ENCODE data around the gene ZNF277. TPM values are rescaled to one million over a fixed set of nuclear protein-coding genes. Genes with fewer than 3 reads are reported as not detected.
A peak's percentile ranks its signal among the peaks of the same experiment; 100 is the strongest.

Gene ZNF277
- total RNA-seq, 1 donor, result 29.1 TPM

- peak in 1 of 3 donors; percentile 10 for DNase-seq (ENCODE audit: low read depth in 2 of 3, low spot score in 2 of 3)
These were observed 597 bp downstream of the ZNF277 start for GRCh38 chr7:112206991-112207592.

- DNase-seq (ENCODE audit: low read depth in 2 of 3, low spot score in 2 of 3), result no peak
These were observed 1.3 kb downstream of the ZNF277 start for GRCh38 chr7:112207765-112208164.

- DNase-seq (ENCODE audit: low read depth in 2 of 3, low spot score in 2 of 3), result no peak
These were observed 4.9 kb downstream of the ZNF277 start for GRCh38 chr7:112211348-112211907.

GRCh38 chr7:112212571-112212970 is 6.1 kb downstream of the ZNF277 start:
- DNase-seq (ENCODE audit: low read depth in 2 of 3, low spot score in 2 of 3), result no peak

GRCh38 chr7:112213735-112214134 is 7.2 kb downstream of the ZNF277 start:
- no peak for DNase-seq (ENCODE audit: low read depth in 2 of 3, low spot score in 2 of 3)

- DNase-seq (ENCODE audit: low read depth in 2 of 3, low spot score in 2 of 3), result no peak
These were observed 7.8 kb downstream of the ZNF277 start for GRCh38 chr7:112214268-112214667.

- no peak for DNase-seq (ENCODE audit: low read depth in 2 of 3, low spot score in 2 of 3)
These were observed 8.4 kb downstream of the ZNF277 start for GRCh38 chr7:112214883-112215282.

- no peak for DNase-seq (ENCODE audit: low read depth in 2 of 3, low spot score in 2 of 3)
These were observed 9.3 kb downstream of the ZNF277 start for GRCh38 chr7:112215787-112216186.

GRCh38 chr7:112220877-112221434 is 14.5 kb downstream of the ZNF277 start:
- DNase-seq (ENCODE audit: low read depth in 2 of 3, low spot score in 2 of 3), result no peak

- DNase-seq (ENCODE audit: low read depth in 2 of 3, low spot score in 2 of 3), result no peak
These were observed 16.8 kb downstream of the ZNF277 start for GRCh38 chr7:112223310-112223709.

- DNase-seq (ENCODE audit: low read depth in 2 of 3, low spot score in 2 of 3), result no peak
These were observed 17.7 kb downstream of the ZNF277 start for GRCh38 chr7:112224186-112224585.

GRCh38 chr7:112225006-112225405 is 18.5 kb downstream of the ZNF277 start:
- DNase-seq (ENCODE audit: low read depth in 2 of 3, low spot score in 2 of 3), result no peak

GRCh38 chr7:112226701-112227276 is 20.3 kb downstream of the ZNF277 start:
- DNase-seq (ENCODE audit: low read depth in 2 of 3, low spot score in 2 of 3), result no peak

GRCh38 chr7:112228632-112229031 is 22.1 kb downstream of the ZNF277 start:
- DNase-seq (ENCODE audit: low read depth in 2 of 3, low spot score in 2 of 3), result no peak

- DNase-seq (ENCODE audit: low read depth in 2 of 3, low spot score in 2 of 3), result no peak
These were observed 25.9 kb downstream of the ZNF277 start for GRCh38 chr7:112232212-112232978.

- no peak for DNase-seq (ENCODE audit: low read depth in 2 of 3, low spot score in 2 of 3)
These were observed 26.7 kb downstream of the ZNF277 start for GRCh38 chr7:112233048-112233697.

- DNase-seq (ENCODE audit: low read depth in 2 of 3, low spot score in 2 of 3), result no peak
These were observed 27.7 kb downstream of the ZNF277 start for GRCh38 chr7:112234147-112234546.

GRCh38 chr7:112236597-112236996 is 30.1 kb downstream of the ZNF277 start:
- DNase-seq (ENCODE audit: low read depth in 2 of 3, low spot score in 2 of 3), result no peak

- DNase-seq (ENCODE audit: low read depth in 2 of 3, low spot score in 2 of 3), result no peak
These were observed 31.8 kb downstream of the ZNF277 start for GRCh38 chr7:112238330-112238729.

GRCh38 chr7:112238852-112239610 is 32.5 kb downstream of the ZNF277 start:
- DNase-seq (ENCODE audit: low read depth in 2 of 3, low spot score in 2 of 3), result no peak
